H7 (cell line): Measurements from ENCODE around the gene WWOX. TPM values are rescaled to one million over a fixed set of nuclear protein-coding genes. Genes with fewer than 3 reads are reported as not detected.

Source experiments
- DNase-seq: peaks from one replicate; pipeline ENCODE4 v3.0.0; 2012
- H3K27me3 ChIP-seq: 2 replicates; pipeline ENCODE4 v1.6.0; 2011; ENCODE audit warnings: mild to moderate bottlenecking, low read length; ENCODE audit not compliant: control insufficient read depth, insufficient read depth
- H3K36me3 ChIP-seq: replicated peaks from 2 replicates; pipeline ENCODE4 v1.5.1; 2011; ENCODE audit warnings: low read length; ENCODE audit not compliant: control insufficient read depth, insufficient read depth
- H3K4me3 ChIP-seq: 2 replicates; pipeline ENCODE4 v1.5.1; 2011; ENCODE audit warnings: low read depth, mild to moderate bottlenecking, control low read depth, low read length, moderate library complexity; ENCODE audit not compliant: insufficient read depth
- total RNA-seq: library from RNA; depleted of rRNA; stranded (reverse); fragments of >200 nt; shearing (Covaris generic); gene quantifications from 2 replicates; pipeline ENCODE4 v1.2.3, GENCODE V29; 2014

The WWOX gene
- total RNA-seq, 1 experiment from 2014 or later: 29.2 TPM

DNA sequence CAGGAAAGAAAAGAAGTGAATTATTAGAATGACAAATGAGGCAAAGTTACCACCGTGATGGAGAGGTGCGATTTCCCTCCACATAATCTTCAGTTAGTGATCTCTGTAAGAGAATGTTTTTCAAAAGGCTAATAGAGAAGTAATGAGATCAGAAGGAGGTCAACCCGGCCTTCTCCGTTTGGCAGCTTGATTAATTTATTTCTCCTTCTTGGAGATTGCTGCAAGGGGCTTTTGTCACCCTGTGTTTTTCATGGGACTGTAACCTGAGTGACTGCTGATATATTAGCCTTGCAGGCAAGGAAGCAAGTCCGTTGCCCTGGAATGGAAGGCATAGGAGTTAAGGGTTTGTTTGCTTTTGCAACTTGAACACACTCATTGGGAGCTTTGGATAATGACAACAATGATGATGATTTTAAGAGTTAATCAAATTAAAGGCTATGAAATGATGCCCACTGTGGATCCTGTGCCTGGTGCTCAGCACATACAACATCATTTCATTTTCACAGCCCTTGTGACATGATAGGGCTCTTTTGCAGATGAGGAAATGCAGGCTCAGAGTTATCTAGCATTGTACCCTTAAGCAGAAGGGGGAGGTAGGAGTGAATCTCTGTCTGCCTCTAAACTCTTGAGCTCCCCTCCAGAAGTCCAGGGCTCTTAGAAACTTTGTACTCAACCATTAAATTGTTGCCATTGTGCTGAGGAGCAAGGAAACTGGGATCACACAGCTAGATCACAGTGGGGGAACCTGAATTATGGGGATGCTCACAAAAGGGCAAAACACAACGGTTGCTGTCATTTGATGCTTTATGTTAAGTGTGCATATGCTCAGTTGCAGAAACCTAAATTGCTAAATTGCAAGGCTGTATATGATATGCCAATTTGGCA lies 226.3 kb downstream of the WWOX start:
- Histone ChIP-seq H3K27me3 (no peaks in the 10 kb centered on the region), H3K4me3 (no peak overlapping the region), H3K36me3 (no peaks in the 10 kb centered on the region)
- peak; percentile 6 for DNase-seq

DNA sequence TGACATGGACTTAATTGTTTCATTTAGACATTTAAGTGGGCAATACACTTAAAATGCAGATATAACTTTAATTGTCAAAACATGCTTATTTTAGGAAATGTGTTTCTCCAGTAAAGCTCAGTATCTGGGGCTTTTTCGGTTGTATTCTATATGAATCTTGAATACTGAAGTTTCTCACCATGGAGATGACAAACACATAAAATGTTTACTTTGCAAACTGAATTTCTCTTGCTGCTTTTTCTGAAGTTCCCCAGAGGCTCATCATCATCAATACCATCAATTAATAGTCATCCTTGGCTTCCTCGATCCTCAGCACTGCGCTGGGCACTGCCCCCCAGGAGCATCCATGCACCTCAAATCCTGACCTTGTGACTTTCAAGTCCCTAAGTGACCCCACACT lies 227.3 kb downstream of the WWOX start:
- no peaks in the 10 kb centered on the region for H3K36me3 ChIP-seq
- H3K4me3 ChIP-seq: no peak overlapping the region
- H3K27me3 ChIP-seq: no peaks in the 10 kb centered on the region
- DNase-seq: no peak

DNA sequence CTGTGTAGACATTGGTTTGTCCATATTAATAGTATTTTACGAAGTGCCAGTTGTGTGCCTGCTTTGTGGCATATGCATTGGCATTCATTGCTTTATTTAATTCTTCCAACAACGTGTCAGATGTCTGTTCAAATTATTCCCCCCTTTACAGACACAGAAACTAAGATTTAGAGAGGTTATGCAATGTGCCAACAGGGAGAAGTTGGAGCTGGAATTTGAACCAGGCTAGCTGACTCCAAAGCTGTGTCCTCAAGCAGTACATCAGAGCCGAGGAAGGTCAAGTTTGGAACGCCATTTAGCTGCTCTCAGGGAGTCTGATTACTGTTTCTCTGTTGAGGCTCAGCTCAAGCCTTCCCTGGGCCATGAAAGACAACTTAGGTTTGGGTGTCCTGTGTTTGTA lies 232.3 kb downstream of the WWOX start:
- H3K36me3 ChIP-seq: no peaks in the 10 kb centered on the region
- DNase-seq: no peak
- H3K4me3 ChIP-seq: no peak overlapping the region
- H3K27me3 ChIP-seq: no peaks in the 10 kb centered on the region

DNA sequence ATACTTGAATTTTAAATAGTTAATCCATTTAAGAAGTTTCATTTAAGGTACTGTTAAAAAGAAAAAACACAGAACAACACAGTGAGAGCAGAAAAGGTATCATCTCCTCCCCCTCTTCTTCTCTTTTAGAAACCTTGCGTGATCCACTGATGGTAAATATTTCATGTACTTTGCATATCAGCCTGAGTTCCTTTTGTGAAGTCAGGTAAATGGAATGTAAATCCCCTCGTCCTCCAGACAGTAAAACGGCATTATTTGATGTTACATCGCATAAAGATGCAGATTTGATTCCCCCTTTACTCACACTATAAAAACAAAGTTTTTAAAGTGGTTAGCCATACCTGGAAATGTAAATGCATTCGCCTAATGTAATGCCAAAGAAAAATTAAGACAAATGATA lies 234.4 kb downstream of the WWOX start:
- no peak for DNase-seq
- Histone ChIP-seq H3K4me3 (no peak overlapping the region), H3K36me3 (no peaks in the 10 kb centered on the region), H3K27me3 (no peaks in the 10 kb centered on the region)

DNA sequence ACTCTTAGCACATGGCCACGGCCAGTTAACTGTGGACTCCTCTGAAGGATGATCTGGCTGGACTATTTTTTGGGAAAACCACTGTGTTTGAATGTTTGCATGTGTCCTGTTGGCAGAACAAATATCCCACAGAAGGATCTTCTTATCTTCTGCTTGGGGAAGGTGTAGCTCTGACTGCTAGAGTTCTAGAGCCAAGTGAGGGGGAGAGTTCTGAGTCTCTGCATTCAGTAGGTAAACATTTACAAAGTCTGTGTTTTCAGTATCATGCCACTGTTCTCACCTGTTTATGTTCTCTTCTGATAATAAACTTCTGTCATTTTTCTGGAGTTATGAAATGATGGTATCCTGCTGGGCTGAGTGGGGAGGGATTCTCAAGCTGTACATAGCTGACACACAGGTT lies 241.1 kb downstream of the WWOX start:
- Histone ChIP-seq H3K4me3 (no peak overlapping the region), H3K27me3 (no peaks in the 10 kb centered on the region), H3K36me3 (no peaks in the 10 kb centered on the region)
- no peak for DNase-seq

DNA sequence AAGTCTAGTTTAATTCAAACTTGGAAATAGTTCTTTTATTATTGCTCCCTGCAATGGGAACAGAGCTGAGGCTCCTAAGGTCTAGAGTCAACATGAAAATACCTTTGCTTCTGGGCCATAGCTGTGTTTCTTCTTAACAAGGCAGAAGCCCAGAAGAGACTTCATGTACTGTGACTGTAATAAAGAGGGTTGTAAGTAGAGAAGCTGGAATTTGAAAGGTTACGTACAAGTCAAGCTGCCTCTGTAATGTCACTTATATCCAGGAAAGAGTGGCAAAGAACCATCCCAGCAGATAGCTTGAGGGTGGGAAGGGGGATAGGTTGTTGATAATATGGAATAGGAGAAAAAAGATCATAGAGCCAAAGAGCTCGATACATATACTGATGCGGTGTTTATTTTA lies 248.6 kb downstream of the WWOX start:
- Histone ChIP-seq H3K27me3 (no peaks in the 10 kb centered on the region), H3K4me3 (no peak overlapping the region), H3K36me3 (no peaks in the 10 kb centered on the region)
- no peak for DNase-seq

DNA sequence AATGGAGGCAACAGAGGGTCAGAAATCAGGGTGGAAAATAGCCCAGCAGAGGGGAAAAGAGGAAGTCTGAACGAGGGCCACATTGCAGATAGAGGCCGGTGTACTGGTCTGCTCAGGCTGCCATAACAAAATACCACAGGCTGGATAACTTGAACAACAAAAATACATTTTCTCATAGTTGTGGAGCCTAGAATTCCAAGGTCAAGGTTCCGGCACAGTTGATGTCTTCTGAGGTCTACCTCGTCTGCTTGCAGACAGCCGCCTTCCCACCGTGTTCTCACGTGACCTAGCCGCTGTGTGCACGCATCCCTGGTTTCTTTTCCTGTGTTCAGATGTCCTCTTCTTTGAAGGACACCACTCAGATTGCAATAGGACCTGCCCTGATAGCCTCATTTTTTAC lies 249.4 kb downstream of the WWOX start:
- DNase-seq: no peak
- H3K4me3 ChIP-seq: no peak overlapping the region
- no peaks in the 10 kb centered on the region for H3K27me3 ChIP-seq
- H3K36me3 ChIP-seq: no peaks in the 10 kb centered on the region

DNA sequence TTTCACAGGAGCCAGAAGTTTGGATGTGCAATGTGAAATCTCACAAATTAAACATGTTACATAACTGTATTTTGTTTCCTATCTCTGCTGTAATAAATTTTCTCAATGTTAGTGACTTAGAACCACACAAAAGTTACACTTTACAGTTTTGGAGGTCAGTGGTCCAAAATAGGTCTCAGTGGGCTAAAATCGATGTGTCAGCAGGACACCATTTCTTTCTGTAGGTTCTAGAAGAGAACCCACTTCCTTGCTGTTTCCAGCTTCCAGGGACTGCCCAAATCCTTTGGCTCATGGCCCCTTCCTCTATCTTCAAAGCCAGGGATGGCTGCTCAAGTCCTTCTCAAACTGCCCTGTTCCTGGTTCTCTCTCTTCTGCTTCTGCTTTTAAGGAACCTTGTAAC lies 252.7 kb downstream of the WWOX start:
- Histone ChIP-seq H3K4me3 (no peak overlapping the region), H3K36me3 (no peaks in the 10 kb centered on the region), H3K27me3 (no peaks in the 10 kb centered on the region)
- DNase-seq: no peak

DNA sequence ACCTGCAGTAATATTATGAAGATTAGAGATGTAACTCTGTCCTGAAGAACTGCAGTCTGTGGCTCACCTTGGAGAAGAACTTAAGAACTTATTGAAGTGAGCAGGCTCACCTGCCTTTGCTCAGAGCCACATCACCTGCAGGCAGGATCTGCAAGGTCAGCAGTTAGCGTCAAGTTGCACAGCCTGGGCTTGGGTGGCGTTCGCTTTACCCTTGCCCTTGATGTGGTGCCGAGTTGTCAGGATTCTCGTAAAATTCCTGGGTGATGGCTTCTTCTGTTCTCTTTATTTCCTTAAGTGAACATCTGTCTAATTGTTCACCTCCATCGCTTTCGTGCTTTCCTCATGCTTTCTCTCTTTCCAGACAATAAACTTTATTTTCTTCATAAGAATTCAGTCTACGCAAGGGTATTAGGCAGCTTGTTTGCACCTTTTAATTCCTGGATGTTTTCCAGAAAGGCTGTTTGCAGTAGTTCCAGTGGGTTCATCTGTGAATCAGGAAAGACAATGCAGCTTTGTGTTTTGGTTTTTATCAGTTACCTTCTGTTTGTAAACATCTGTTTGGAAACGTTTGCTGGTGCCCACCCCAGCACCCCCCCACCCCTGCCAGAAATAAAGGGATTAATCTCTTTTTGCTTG lies 254.3 kb downstream of the WWOX start:
- Histone ChIP-seq H3K27me3 (no peaks in the 10 kb centered on the region), H3K36me3 (no peaks in the 10 kb centered on the region), H3K4me3 (no peak overlapping the region)
- no peak for DNase-seq

DNA sequence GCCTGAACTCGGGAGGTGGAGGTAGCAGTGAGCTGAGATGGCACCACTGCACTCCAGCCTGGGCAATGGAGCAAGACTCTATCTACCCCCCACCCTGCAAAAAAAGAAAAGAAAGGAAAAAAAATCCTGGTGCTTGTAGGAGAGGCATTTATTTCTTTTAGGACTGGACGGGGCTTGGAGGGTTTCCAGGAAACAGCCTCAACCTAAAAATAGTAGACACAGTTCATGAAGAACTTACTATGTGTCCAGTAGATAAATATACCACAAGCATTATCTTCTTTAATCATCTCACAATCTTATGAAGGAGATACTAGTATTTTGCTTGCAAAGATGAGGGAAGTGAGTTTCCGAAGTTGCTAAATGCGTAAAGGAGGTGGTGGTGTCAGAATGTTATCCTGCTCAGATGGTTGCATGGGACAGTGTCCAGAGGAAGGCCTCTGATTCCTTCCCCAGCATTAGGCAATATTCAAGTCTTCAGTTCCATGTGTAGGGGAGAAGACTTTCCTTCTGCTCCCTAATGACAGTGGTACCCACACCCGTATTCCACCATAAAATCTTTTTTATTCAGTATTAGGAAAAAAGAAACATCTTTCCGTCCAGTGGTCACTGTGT lies 263.2 kb downstream of the WWOX start:
- DNase-seq: no peak
- no peaks in the 10 kb centered on the region for H3K36me3 ChIP-seq
- no peak overlapping the region for H3K4me3 ChIP-seq
- H3K27me3 ChIP-seq: no peaks in the 10 kb centered on the region

DNA sequence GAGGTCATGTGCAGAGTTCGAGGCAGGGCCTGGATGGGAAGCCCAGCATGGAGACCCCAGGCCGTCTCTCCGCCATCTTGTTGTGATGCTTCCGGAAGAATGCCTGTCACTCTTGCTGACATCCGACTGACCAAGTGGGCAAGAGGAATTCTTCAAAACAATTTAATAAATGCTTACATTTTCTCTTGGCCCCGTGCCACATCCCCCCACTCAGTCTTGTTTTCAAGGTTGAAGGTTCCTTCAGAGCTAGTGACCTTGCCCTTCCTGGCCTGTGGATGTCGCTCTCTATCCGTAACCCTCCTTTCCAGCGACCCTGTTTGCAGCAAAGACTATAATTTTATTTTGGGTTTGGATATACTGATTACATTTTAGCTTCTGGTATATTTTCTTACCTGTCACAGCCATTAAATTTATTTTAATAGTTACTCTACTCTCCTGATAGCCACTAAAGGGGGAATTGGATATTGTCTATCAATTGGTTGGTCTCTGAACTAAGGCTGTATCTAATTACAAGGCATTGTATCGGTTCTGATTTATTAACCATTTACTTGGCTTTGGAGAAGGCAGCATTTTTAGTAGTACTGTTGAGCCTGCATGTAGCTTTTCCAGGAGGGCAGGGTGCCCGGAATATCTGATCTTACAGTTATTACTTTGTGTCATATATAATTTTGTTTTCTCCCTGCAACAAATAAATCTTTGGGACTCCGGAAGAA lies 264.5 kb downstream of the WWOX start:
- Histone ChIP-seq H3K27me3 (no peaks in the 10 kb centered on the region), H3K36me3 (no peaks in the 10 kb centered on the region), H3K4me3 (no peak overlapping the region)
- peak; percentile 24 for DNase-seq

DNA sequence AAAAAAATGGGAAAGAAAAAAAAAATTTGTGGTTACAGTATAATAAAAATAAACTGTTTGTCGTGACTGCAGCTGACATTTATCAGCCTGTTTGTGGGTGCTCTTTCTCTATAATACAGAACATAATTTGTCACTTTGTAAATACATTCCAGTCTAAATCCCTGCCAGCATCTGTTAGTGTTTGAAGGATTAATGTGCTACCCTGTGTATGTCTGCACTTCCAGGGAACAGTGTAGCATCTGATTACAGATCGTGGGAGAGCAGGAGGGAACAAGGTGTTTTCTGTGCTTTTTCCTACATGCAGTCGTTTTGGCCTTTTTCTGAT lies 265.1 kb downstream of the WWOX start:
- Histone ChIP-seq H3K4me3 (no peak overlapping the region), H3K36me3 (no peaks in the 10 kb centered on the region), H3K27me3 (no peaks in the 10 kb centered on the region)
- DNase-seq: no peak

DNA sequence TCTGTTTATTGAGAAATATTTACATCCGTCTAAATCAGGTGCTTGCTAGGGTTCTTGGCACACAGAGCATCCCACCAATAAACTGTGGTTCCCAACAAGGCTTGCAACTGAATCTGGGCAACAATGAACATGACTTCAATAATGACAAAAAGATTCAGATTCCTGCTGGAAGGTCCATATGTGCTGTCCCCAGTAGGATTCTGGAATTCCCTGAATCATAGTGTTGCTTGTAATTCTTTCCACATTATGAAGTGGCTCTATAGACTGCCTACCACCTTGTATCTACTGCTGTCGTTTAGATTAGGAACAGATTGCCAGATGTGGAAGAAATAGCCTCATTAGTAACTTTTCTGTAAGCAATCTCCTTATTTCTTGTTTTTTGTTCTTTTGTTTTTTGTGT lies 265.9 kb downstream of the WWOX start:
- H3K36me3 ChIP-seq: no peaks in the 10 kb centered on the region
- no peaks in the 10 kb centered on the region for H3K27me3 ChIP-seq

DNA sequence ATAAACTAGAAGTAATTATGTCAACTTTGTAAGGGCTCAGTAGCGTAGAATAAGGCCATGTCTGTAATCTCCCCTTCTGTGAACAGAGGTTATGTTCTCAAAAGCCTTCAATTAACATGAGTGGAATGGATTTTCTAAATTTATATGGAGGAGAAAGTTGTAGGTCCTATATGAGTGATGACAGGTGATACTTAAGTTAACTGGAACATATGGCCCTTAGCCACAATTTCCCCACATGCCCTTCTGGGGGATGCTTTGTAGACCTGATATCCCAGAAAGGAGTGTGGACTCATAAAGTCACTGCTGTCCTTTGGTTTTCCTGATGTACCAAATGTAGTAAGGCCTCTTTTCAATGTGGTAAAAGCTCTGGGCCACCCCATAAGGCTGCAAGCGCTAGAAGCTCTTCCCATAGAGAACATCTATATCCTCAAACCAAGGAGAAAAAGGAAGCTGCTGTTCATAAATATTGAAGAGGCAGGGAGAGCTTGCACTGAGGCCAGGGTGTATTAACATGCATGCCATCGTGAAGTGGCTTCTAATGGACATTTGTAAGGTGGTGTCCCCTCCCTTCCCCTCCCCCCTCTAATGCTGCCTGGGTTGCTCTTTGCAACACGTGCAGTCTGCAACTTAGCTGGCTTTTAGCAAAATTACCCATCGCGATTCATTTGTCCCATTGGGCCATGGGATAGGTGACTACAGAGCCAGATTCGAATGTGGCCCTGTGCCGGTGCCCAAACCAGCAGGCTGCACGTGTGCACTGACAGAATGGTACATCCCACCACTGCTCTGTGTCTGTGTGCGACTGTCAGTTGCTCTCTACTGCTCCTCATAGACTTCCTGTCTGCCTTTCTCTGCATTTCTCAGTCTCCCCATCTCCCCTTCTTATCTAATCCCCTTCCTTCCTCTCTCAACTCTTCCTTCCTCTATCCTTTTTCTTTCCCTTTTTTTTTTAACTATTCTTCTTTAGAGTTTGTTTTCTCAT lies 269.0 kb downstream of the WWOX start:
- no peak for DNase-seq
- Histone ChIP-seq H3K36me3 (no peaks in the 10 kb centered on the region), H3K27me3 (no peaks in the 10 kb centered on the region), H3K4me3 (no peak overlapping the region)

More for the DNA sequence above, 265.9 kb downstream of the WWOX start:
- no peak overlapping the region for H3K4me3 ChIP-seq
- no peak for DNase-seq
